T-helper 22 cell (primary cell): ENCODE data around the gene CTTNBP2.

Source experiments
- DNase-seq: peaks from one replicate; pipeline ENCODE4 v3.0.0-alpha.2; 2020; ENCODE audit warnings: low read depth

CTTNBP2 gene

GRCh38 chr7:117689406-117689805 lies 183.8 kb downstream of the CTTNBP2 start:
- DNase-seq = no peak

GRCh38 chr7:117688126-117688525 lies 185.1 kb downstream of the CTTNBP2 start:
- DNase-seq = no peak

- no peak for DNase-seq
Measured at GRCh38 chr7:117686311-117686935, 186.8 kb downstream of the CTTNBP2 start.

- DNase-seq = no peak
Measured at GRCh38 chr7:117685795-117686194, 187.4 kb downstream of the CTTNBP2 start.

- no peak for DNase-seq
Measured at GRCh38 chr7:117683430-117684175, 189.6 kb downstream of the CTTNBP2 start.

GRCh38 chr7:117682681-117683385 lies 190.4 kb downstream of the CTTNBP2 start:
- no peak for DNase-seq

GRCh38 chr7:117679120-117679519 lies 194.1 kb downstream of the CTTNBP2 start:
- no peak for DNase-seq

- no peak for DNase-seq
Measured at GRCh38 chr7:117675497-117676435, 197.5 kb downstream of the CTTNBP2 start.

GRCh38 chr7:117674617-117675016 lies 198.6 kb downstream of the CTTNBP2 start:
- no peak for DNase-seq

- no peak for DNase-seq
Measured at GRCh38 chr7:117673839-117674238, 199.4 kb downstream of the CTTNBP2 start.

GRCh38 chr7:117673367-117673766 lies 199.9 kb downstream of the CTTNBP2 start:
- DNase-seq = no peak

GRCh38 chr7:117672453-117672852 lies 200.8 kb downstream of the CTTNBP2 start:
- DNase-seq = no peak

- no peak for DNase-seq
Measured at GRCh38 chr7:117669818-117670217, 203.4 kb downstream of the CTTNBP2 start.

- DNase-seq = no peak
Measured at GRCh38 chr7:117667456-117667855, 205.8 kb downstream of the CTTNBP2 start.

GRCh38 chr7:117666689-117667088 lies 206.6 kb downstream of the CTTNBP2 start:
- DNase-seq = no peak

- DNase-seq = no peak
Measured at GRCh38 chr7:117666031-117666430, 207.2 kb downstream of the CTTNBP2 start.

GRCh38 chr7:117665368-117665767 lies 207.9 kb downstream of the CTTNBP2 start:
- no peak for DNase-seq

- no peak for DNase-seq
Measured at GRCh38 chr7:117664047-117664446, 209.2 kb downstream of the CTTNBP2 start.

- DNase-seq = no peak
Measured at GRCh38 chr7:117661328-117661727, 211.9 kb downstream of the CTTNBP2 start.
